Activated naive CD4-positive, alpha-beta T cell treated with anti-CD3 and anti-CD28 coated beads, Interleukin-2, amount 10 ng/mL, durations not matched to agents 7 days and 5 days (primary cell): Measurements from ENCODE around the gene ARPP19.
"Not testable (repeated sequence)": the region's sequence is repeated elsewhere in the genome, so short reads cannot be mapped to it uniquely, and the experiment has no call there.

Experiments
- CTCF ChIA-PET: fragments of 350-600 bp; sonication (Branson Sonifier 250); formaldehyde crosslinking; loops from one replicate; lab custom pipeline; 2021; ENCODE audit warnings: antibody characterized with exemption; lab: Charles Lee
- DNase-seq: peaks from one replicate; pipeline ENCODE4 v3.0.0-alpha.2; 2020
- H3K27ac Mint-ChIP-seq: one replicate; pipeline ENCODE4 v1.8.0; 2021; ENCODE audit warnings: mild to moderate bottlenecking, moderate library complexity, mixed read lengths
- H3K27me3 Mint-ChIP-seq: one replicate; pipeline ENCODE4 v1.8.0; 2021; ENCODE audit warnings: mild to moderate bottlenecking, mixed read lengths
- H3K36me3 Mint-ChIP-seq: one replicate; pipeline ENCODE4 v1.8.0; 2021; ENCODE audit warnings: mixed read lengths
- H3K4me1 Mint-ChIP-seq: one replicate; pipeline ENCODE4 v1.8.0; 2021; ENCODE audit warnings: mixed read lengths
- H3K4me3 Mint-ChIP-seq: one replicate; pipeline ENCODE4 v1.8.0; 2021; ENCODE audit warnings: mild to moderate bottlenecking, moderate library complexity, mixed read lengths
- H3K9me3 Mint-ChIP-seq: one replicate; pipeline ENCODE4 v1.8.0; 2021; ENCODE audit warnings: mixed read lengths

The ARPP19 gene

DNA sequence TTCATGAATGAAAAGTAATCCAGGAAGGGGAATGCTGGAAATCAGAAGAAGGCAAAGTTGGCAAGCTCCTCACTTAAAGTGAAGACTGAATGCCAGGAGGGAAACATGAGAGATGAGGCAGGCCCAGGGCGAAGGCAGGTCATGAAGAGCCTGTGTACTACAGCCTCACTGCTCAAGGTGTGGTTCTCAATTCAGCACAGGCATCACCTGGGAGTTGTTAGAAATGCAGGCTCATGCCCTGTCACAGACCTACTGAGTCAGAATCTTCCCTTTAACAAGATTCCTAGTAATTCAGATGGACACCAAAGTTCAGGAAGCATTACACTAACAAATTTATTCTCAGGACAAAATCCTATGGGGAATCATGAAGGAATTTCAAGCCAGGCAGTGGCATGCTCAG is 54.3 kb downstream of the ARPP19 start:
- CTCF ChIA-PET, result no interaction called here
- H3K36me3 Mint-ChIP-seq, result no peaks in the 10 kb centered on the region
- H3K27me3 Mint-ChIP-seq, result no peaks in the 10 kb centered on the region
- DNase-seq, result no peak
- H3K9me3 Mint-ChIP-seq, result no peaks in the 10 kb centered on the region
- H3K27ac Mint-ChIP-seq, result no peak overlapping the region
- H3K4me3 Mint-ChIP-seq, result no peak overlapping the region
- no peaks in the 10 kb centered on the region for H3K4me1 Mint-ChIP-seq

DNA sequence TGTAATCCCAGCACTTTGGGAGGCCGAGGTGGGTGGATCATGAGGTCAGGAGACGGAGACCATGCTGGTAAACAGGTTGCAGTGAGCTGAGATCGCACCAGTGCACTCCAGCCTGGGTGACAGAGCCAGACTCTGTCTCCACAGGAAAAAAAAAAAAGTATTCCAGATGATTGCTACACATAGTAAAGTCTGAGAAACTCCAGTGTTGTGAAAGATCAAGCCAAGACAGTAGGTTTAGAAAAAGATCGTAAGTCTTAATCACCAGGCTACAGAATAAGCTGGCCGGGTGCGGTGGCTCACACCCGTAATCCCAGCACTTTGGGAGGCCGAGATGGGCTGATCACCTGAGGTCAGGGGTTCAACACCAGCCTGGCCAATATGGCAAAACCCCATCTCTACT is 56.0 kb downstream of the ARPP19 start:
- H3K4me1 Mint-ChIP-seq, H3K9me3 Mint-ChIP-seq, H3K36me3 Mint-ChIP-seq, CTCF ChIA-PET, H3K4me3 Mint-ChIP-seq, H3K27me3 Mint-ChIP-seq, H3K27ac Mint-ChIP-seq, DNase-seq: not testable (repeated sequence)

DNA sequence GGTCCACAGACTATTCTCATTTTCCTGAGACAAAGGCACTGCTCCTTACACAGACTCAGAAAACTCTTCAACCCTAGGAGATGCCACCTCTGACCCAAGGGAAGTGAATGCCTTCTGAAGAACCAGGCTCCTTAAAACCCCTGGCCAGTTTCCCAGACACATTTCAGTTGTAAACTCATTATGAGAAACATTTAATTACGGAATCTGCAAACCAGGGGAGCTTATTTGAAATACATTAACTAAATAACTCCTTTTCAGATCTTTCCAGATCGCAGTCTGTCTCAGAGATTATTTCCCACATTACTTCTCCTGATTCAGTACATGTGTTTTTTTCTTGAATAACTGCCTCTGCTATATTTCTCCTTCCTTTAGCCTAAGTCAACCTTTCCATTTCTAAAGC is 57.7 kb downstream of the ARPP19 start:
- DNase-seq, result no peak
- Mint-ChIP-seq H3K4me3 (no peak overlapping the region), H3K36me3 (no peaks in the 10 kb centered on the region), H3K4me1 (no peaks in the 10 kb centered on the region), H3K27me3 (no peaks in the 10 kb centered on the region), H3K9me3 (no peaks in the 10 kb centered on the region), H3K27ac (no peak overlapping the region)
- CTCF ChIA-PET, result interaction anchor here (0.8 kb wide), 1 partner anchor 44 kb away, joined by 4 read pairs; no protein-coding TSS in a partner anchor

DNA sequence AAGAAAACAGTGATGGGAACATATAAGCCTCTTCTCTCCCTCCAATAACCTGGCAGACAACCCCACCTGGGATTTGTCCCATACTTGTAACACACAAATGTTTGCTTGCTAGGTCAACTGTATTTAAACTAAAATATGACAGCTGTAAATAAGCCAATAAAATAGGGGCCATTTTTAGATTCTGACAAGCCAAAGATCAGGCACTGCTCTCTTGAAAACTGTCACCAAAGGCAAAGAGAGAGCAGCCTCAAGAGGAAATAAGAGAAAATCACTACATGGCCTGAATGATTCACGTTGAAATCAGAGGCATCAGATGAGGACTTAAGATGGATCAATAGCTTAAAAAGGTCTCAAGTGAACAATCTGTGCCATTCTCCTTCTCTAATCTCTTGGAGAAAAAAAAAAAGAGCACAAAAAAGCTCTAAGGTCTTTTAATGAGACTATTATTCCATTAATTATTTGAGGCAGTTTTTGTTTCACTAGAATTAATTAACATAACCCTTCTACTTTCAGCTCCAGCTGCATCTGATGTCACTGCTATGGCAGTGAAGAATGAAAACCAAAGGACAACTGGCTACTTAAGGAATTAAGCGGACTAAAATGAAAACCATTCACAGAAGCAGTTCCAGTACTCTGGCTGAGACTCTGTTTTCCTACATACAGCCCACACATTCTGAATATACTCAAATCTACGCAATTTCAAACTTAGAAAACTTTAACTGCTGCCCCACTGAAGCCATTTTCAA is 59.2 kb downstream of the ARPP19 start:
- no peak for DNase-seq
- Mint-ChIP-seq H3K4me1 (peaks cover 4% of the 10 kb centered on the region), H3K27ac (no peak overlapping the region), H3K4me3 (no peak overlapping the region), H3K9me3 (no peaks in the 10 kb centered on the region), H3K27me3 (no peaks in the 10 kb centered on the region), H3K36me3 (no peaks in the 10 kb centered on the region)
- CTCF ChIA-PET, result interaction anchor here (1.3 kb wide), 1 partner anchor 225 kb away, joined by 3 read pairs; no protein-coding TSS in a partner anchor

DNA sequence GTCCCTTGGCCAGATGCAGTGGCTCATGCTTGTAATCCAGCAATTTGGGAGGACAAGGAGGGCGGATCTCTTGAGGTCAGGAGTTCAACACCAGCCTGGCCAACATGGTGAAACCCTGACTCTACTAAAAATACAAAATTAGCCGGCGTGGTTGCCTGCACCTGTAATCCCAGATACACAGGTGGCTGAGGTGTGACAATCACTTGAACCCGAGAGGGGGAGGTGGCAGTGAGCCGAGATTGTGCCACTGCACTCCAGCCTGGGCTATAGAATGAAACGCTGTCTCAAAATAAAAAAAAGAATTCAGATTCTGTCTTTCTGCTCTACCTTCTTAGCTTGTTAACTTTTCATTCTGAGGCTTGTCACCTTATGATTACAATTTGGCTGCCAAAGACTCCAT is 62.3 kb downstream of the ARPP19 start:
- Mint-ChIP-seq H3K36me3 (no peaks in the 10 kb centered on the region), H3K4me1 (peaks cover 17% of the 10 kb centered on the region), H3K9me3 (no peaks in the 10 kb centered on the region), H3K27me3 (no peaks in the 10 kb centered on the region), H3K4me3 (no peak overlapping the region), H3K27ac (no peak overlapping the region)
- no peak for DNase-seq
- CTCF ChIA-PET, result no interaction called here

DNA sequence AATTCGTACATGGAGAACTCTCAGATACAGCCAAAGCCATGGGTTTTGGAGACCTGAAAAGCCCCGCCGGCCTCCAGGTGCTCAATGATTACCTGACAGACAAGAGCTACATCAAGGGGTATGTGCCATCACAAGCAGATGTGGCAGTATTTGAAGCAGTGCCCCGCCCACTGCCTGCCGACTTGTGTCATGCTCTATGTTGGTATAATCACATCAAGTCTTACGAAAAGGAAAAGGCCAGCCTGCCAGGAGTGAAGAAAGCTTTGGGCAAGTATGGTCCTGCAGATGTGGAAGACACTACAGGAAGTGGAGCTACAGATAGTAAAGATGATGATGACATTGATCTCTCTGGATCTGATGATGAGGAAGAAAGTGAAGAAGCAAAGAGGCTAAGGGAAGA is 63.7 kb downstream of the ARPP19 start:
- Mint-ChIP-seq H3K27me3 (no peaks in the 10 kb centered on the region), H3K36me3 (no peaks in the 10 kb centered on the region), H3K4me1 (peaks cover 17% of the 10 kb centered on the region), H3K27ac (no peak overlapping the region), H3K9me3 (no peaks in the 10 kb centered on the region), H3K4me3 (no peak overlapping the region)
- CTCF ChIA-PET, result interaction anchor here (0.6 kb wide), 1 partner anchor 42 kb away, joined by 3 read pairs; no protein-coding TSS in a partner anchor
- DNase-seq, result no peak

DNA sequence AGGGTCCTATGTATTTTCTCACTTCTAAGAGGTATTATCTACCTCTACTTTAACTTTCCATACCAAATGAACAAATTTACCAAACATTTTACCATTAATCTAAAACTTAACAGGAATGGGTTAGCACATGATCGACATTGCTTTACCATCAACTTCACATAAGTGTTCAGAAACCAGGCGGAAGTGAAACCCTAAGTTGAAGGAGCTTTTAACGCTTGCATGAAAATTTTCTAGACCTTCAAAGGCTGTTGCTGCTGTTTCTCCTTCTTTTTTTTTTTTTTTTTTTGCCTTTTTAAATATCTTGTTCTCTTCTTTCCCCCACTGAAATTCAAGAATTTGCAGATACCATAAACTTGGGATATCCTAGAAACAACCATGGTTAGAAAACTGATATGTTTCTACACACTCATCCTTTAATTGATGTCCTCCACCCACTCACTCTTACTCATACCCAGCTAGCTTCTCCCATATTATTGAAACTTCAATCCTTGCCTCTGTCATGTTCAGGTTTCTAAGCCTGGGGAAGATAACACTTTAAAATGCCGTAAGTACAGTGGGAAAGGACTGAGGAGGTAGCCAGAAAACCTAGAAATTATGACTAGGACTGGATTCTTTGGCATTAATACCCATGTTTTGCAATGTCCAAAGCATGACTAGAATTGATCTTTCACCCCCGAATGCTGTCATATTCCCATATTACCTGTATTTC is 64.9 kb downstream of the ARPP19 start:
- Mint-ChIP-seq H3K36me3 (no peaks in the 10 kb centered on the region), H3K27ac (peak overlapping the region; percentile 13), H3K27me3 (no peaks in the 10 kb centered on the region), H3K4me1 (peaks cover 17% of the 10 kb centered on the region), H3K9me3 (no peaks in the 10 kb centered on the region), H3K4me3 (peak overlapping the region; percentile 18)
- CTCF ChIA-PET, result interaction anchor here (0.6 to 1.4 kb wide), 3 partner anchors 9 to 29 kb away, joined by 3 to 4 read pairs (median 3); partner anchors contain the start of gene MYO5A
- DNase-seq, result no peak

DNA sequence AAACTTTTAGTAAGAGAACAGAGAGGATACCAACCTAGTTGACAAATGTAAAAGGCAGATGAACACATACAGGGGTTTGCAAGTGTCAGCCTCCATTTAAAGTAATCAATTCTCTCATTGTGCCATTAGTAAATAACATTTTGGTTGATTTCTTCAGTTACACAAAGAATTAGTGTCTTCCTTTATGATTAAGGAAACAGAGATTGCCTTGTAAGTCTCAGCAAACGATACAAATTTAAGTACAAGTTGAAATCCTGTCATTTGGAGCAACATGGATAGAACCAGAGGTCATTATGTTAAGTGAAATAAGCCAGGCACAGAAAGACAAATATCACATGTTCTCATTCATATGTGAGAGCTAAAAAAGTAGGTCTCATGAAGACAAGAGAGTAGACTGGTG is 66.2 kb downstream of the ARPP19 start:
- CTCF ChIA-PET, result no interaction called here
- Mint-ChIP-seq H3K27ac (no peak overlapping the region), H3K36me3 (no peaks in the 10 kb centered on the region), H3K4me1 (peaks cover 17% of the 10 kb centered on the region), H3K9me3 (no peaks in the 10 kb centered on the region), H3K27me3 (no peaks in the 10 kb centered on the region), H3K4me3 (no peak overlapping the region)
- DNase-seq, result no peak

DNA sequence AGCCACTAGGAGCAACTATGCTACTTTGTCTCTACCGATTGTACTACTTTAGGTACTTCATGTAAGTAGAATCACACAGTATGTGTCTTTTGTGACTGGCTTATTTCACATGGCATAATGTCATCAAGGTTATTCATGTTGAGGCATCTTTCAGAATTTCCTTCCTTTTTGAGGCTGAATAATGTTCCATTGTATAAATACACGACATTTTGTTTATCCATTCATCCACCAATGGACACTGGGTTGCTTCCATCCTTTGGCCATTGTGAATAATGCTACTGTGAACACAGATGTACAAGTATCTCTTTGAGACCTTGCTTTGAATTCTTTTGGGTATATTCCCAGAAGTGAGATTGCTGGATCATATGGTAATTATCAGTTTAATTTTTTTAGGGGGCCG is 69.3 kb downstream of the ARPP19 start:
- Mint-ChIP-seq H3K9me3 (no peaks in the 10 kb centered on the region), H3K36me3 (no peaks in the 10 kb centered on the region), H3K4me3 (no peak overlapping the region), H3K27me3 (no peaks in the 10 kb centered on the region), H3K4me1 (peaks cover 19% of the 10 kb centered on the region), H3K27ac (no peak overlapping the region)
- no peak for DNase-seq
- CTCF ChIA-PET, result no interaction called here

DNA sequence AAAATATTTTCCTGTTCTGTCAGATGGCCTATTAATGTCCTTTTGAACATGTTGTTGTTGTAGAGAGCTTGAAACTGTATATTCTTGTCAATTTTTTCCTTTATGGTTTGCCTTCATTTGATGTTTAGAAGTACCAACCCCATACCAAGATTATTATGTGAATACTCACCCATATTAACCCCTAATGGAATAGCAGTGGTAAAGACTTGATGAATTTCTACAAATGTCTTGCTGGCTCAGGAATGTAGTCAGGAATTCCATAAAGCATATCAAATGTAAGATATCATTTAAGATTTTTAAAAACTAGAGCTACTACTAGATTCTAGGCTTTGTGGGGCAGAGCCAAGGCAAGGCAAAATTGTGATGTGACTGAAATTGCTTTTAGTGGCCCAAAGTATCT is 70.1 kb downstream of the ARPP19 start:
- CTCF ChIA-PET, result no interaction called here
- H3K27me3 Mint-ChIP-seq, result no peaks in the 10 kb centered on the region
- DNase-seq, result no peak
- no peaks in the 10 kb centered on the region for H3K36me3 Mint-ChIP-seq
- H3K4me3 Mint-ChIP-seq, result no peak overlapping the region
- H3K4me1 Mint-ChIP-seq, result peaks cover 11% of the 10 kb centered on the region
- H3K27ac Mint-ChIP-seq, result no peak overlapping the region
- no peaks in the 10 kb centered on the region for H3K9me3 Mint-ChIP-seq
